ENCODE results near the gene TTLL6. TPM values are rescaled to one million over a fixed set of nuclear protein-coding genes. Genes with fewer than 3 reads are reported as not detected.
A peak's percentile ranks its signal among the peaks of the same experiment; 100 is the strongest.

TTLL6 gene
- total and polyA plus RNA-seq, 9 of the 15 experiments (the other 6 are each of a cell fraction or from before 2014, with no cell fraction given) = 0.05 TPM; not detected in 8

DNA sequence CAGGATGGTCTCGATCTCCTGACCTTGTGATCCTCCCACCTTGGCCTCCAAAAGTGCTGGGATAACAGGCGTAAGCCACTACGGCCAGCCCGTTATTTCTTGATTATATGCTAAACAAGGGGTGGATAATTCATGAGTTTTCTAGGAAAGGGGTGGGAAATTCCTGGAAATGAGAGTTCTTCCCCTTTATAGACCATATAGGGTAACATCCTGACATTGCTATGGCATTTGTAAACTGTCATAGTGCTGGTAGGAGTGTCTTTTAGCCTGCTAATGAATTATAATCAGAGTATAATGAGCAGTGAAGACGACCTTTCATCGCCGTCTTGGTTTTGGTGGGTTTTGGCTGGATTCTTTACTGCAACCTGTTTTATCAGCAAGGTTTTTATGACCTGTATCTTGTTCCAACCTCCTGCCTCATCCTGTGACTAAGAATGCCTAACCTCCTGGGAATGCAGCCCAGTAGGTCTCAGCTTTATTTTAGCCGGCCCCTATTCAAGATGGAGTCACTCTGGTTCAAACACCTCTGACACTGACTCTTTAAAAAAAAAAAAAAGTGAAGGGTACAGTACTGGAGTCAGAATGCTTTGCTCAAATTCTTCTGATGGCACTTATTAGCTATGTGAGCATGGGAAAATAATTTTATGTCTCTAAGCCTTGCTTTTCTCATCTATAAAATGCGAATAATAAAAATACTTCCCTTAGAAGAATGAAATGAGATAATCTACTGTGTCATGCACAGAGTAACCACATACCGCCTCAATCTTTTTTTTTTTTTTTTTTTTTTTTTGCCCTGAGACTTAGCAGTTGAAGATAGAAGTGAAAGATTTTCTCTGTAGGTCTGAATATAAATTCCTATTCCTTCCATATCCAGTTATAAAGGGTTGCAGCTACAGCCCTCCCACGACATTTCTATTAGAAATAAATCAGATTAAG, 8.7 kb upstream of the TTLL6 start (continued):
- TF ChIP-seq, protein P1, sequence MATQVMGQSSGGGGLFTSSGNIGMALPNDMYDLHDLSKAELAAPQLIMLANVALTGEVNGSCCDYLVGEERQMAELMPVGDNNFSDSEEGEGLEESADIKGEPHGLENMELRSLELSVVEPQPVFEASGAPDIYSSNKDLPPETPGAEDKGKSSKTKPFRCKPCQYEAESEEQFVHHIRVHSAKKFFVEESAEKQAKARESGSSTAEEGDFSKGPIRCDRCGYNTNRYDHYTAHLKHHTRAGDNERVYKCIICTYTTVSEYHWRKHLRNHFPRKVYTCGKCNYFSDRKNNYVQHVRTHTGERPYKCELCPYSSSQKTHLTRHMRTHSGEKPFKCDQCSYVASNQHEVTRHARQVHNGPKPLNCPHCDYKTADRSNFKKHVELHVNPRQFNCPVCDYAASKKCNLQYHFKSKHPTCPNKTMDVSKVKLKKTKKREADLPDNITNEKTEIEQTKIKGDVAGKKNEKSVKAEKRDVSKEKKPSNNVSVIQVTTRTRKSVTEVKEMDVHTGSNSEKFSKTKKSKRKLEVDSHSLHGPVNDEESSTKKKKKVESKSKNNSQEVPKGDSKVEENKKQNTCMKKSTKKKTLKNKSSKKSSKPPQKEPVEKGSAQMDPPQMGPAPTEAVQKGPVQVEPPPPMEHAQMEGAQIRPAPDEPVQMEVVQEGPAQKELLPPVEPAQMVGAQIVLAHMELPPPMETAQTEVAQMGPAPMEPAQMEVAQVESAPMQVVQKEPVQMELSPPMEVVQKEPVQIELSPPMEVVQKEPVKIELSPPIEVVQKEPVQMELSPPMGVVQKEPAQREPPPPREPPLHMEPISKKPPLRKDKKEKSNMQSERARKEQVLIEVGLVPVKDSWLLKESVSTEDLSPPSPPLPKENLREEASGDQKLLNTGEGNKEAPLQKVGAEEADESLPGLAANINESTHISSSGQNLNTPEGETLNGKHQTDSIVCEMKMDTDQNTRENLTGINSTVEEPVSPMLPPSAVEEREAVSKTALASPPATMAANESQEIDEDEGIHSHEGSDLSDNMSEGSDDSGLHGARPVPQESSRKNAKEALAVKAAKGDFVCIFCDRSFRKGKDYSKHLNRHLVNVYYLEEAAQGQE (IDR thresholded peaks at IDR 0.05; ENCODE audit: borderline replicate concordance) = peak; percentile 15; the same call in 1 of the 2 replicates
- TF ChIP-seq, protein P1 (CRISPR knock-in tag; IDR thresholded peaks at IDR 0.05; ENCODE audit: low read depth) = no peak
- TF ChIP-seq CXXC5 (CRISPR knock-in tag; IDR thresholded peaks at IDR 0.05) (peak; percentile 96), ZBTB2 (IDR thresholded peaks at IDR 0.05) (no peak), NR2C2 (CRISPR knock-in tag; IDR thresholded peaks at IDR 0.05) (no peak), NR2C2 (tag; IDR thresholded peaks at IDR 0.05) (peak; percentile 91)
